T-helper 2 cell (primary cell): ENCODE results near the gene ANKRD45.
"Not testable (repeated sequence)": the region's sequence is repeated elsewhere in the genome, so short reads cannot be mapped to it uniquely, and the experiment has no call there.

Source experiments
- DNase-seq, 5 experiments: peaks; one replicate each; pipeline versions ENCODE4 v3.0.0 to v3.0.0-alpha.2; 2012 to 2022

ANKRD45 gene

GRCh38 chr1:173570370-173571007, 99.2 kb downstream of the ANKRD45 start:
- DNase-seq = peak in 1 of 5 experiments; percentile 11

GRCh38 chr1:173568483-173568882, 101.2 kb downstream of the ANKRD45 start:
- DNase-seq = no peak

- DNase-seq = not testable (repeated sequence)
These were observed 105.8 kb downstream of the ANKRD45 start for GRCh38 chr1:173563846-173564245.

- DNase-seq = no peak
These were observed 106.8 kb downstream of the ANKRD45 start for GRCh38 chr1:173562813-173563212.

- DNase-seq = no peak
These were observed 108.4 kb downstream of the ANKRD45 start for GRCh38 chr1:173561263-173561662.

- no peak for DNase-seq
These were observed 109.3 kb downstream of the ANKRD45 start for GRCh38 chr1:173560285-173560880.
